Adrenal gland (tissue), 5 donors: ENCODE results near the gene OSCAR.

Experiments used
- CTCF ChIP-seq, 6 experiments: fragments of 450-650 bp in 4 of 6; fragments of 200-600 bp in 2 of 6; sonication (generic) in 1 of 6; IDR thresholded peaks; 1 replicate in 5 of 6; 2 replicates in 1 of 6; pipeline versions ENCODE4 v1.5.1 to v1.8.0; 2016 to 2021; ENCODE audit warnings: antibody characterized with exemption in 6 of 6, mild to moderate bottlenecking in 2 of 6, moderate library complexity in 1 of 6
- POLR2A ChIP-seq, 2 donors: fragments of 450-650 bp; IDR thresholded peaks; one replicate each; pipeline ENCODE4 v1.6.1; 2017; ENCODE audit warnings: antibody characterized with exemption in 2 of 2, mild to moderate bottlenecking in 2 of 2, moderate library complexity in 1 of 2
- donor health status: DM: no; HTN: no; CAD: no.

GRCh38 chr19:54081032-54081431 is 19.6 kb downstream of the OSCAR start, which contains the start of gene TARM1:
- TF ChIP-seq CTCF (IDR thresholded peaks at IDR 0.05) (no peak), POLR2A (IDR thresholded peaks at IDR 0.05) (no peak)
